ENCODE data around the gene CCDC85C.

Gene CCDC85C

DNA sequence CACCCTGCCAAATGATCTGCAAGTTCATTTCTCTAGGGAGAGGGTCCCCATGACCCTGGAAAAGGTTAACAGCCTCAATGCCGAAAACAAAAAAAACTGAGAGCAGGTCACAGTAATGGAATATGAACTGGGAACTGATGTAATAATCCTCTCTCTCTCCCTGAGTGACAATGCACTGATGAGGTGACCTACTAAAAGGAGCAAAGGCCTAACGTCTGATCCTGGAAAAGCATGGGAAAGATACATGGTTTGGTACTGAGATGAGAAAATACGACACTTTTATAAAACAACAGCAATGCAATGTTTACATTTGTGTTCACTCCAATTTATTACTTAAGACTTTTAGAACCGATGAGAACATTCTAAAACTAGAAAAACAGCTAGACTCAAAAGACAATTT, 151.0 kb downstream of the CCDC85C start:
- no peak overlapping the region for H3K27ac ChIP-seq
- TF ChIP-seq, protein P1, sequence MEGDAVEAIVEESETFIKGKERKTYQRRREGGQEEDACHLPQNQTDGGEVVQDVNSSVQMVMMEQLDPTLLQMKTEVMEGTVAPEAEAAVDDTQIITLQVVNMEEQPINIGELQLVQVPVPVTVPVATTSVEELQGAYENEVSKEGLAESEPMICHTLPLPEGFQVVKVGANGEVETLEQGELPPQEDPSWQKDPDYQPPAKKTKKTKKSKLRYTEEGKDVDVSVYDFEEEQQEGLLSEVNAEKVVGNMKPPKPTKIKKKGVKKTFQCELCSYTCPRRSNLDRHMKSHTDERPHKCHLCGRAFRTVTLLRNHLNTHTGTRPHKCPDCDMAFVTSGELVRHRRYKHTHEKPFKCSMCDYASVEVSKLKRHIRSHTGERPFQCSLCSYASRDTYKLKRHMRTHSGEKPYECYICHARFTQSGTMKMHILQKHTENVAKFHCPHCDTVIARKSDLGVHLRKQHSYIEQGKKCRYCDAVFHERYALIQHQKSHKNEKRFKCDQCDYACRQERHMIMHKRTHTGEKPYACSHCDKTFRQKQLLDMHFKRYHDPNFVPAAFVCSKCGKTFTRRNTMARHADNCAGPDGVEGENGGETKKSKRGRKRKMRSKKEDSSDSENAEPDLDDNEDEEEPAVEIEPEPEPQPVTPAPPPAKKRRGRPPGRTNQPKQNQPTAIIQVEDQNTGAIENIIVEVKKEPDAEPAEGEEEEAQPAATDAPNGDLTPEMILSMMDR (conservative IDR thresholded peaks at IDR 0.05), result no peak

DNA sequence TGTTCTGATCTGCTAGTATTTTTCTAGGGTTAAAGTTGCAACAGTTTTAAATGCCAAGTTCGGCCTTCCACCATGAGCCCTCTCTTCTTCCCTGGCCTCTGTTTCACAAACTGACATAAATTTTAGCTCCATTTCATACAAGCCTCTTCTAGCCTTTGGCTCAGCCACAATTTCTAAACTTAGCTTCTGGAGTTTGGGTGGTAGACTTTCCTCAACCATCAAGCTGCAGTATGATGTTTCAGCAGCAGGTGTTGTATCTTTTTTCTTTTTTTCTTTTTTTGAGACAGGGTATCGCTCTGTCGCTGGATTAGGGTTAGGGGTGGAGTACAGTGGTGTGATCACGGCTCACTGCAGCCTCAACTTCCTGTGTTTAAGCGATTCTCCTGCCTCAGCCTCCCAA, 152.8 kb downstream of the CCDC85C start:
- TF ChIP-seq, protein P1 (conservative IDR thresholded peaks at IDR 0.05), result no peak
- H3K27ac ChIP-seq, result no peak overlapping the region

GRCh38 chr14:99450266-99450665, 153.7 kb downstream of the CCDC85C start:
- TF ChIP-seq, protein P1 (conservative IDR thresholded peaks at IDR 0.05), result no peak
- no peak overlapping the region for H3K27ac ChIP-seq
